ENCODE data around the gene KCNC2. TPM values are rescaled to one million over a fixed set of nuclear protein-coding genes. Genes with fewer than 3 reads are reported as not detected.

KCNC2 gene
- total RNA-seq = not detected

DNA sequence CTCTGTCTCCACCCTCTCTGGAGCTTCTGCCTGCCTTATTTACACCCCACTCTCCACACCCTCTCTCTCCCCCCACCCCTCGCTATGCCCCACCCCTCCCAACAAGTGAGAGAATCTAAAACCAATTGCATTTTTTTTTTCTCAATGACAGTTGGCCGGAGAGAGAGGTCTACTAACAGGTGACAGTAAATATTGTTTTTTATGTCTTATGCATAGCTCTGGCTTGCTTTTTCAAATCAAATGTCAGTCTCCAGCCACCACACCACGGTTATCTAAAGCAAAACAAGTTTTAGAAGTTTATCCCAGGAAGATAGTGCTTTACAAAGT is at the start of gene KCNC2:
TSS of gene KCNC2 (minus strand) at position 28 of the 327 bp plus-strand sequence.
- no peaks in the 10 kb centered on the region for H3K9me3 Mint-ChIP-seq
- peaks cover 8% of the 10 kb centered on the region for H3K4me1 Mint-ChIP-seq (ENCODE audit: low read depth)
- intact Hi-C loops (cut with micrococcal nuclease) = no loop called here
- H3K27me3 Mint-ChIP-seq = peaks cover 41% of the 10 kb centered on the region
- H3K4me3 Mint-ChIP-seq = no peak within 1 kb of the TSS
- DNase-seq (no peak), ATAC-seq (no peak)
- POLR2A ChIA-PET = interaction anchor here (0.6 kb wide), 1 partner anchor 305 kb away, joined by 3 read pairs; no protein-coding TSS in a partner anchor
- no peak for TF ChIP-seq CTCF (IDR thresholded peaks at IDR 0.05)
- H3K36me3 Mint-ChIP-seq (ENCODE audit: low read depth) = peaks cover 2% of the 10 kb centered on the region
- CTCF ChIA-PET = no interaction called here
- H3K27ac Mint-ChIP-seq = no peak within 1 kb of the TSS

GRCh38 chr12:75259143-75259542 is 49.5 kb upstream of the KCNC2 start:
- Mint-ChIP-seq H3K27me3 (no peaks in the 10 kb centered on the region), H3K36me3 (ENCODE audit: low read depth) (no peaks in the 10 kb centered on the region), H3K4me3 (no peak overlapping the region), H3K4me1 (ENCODE audit: low read depth) (peaks cover 8% of the 10 kb centered on the region), H3K9me3 (no peaks in the 10 kb centered on the region), H3K27ac (no peak overlapping the region)
- DNase-seq = no peak
- POLR2A ChIA-PET = no interaction called here
- intact Hi-C loops (cut with micrococcal nuclease) = no loop called here
- no peak for TF ChIP-seq CTCF (IDR thresholded peaks at IDR 0.05)
- ATAC-seq = no peak
- CTCF ChIA-PET = no interaction called here

DNA sequence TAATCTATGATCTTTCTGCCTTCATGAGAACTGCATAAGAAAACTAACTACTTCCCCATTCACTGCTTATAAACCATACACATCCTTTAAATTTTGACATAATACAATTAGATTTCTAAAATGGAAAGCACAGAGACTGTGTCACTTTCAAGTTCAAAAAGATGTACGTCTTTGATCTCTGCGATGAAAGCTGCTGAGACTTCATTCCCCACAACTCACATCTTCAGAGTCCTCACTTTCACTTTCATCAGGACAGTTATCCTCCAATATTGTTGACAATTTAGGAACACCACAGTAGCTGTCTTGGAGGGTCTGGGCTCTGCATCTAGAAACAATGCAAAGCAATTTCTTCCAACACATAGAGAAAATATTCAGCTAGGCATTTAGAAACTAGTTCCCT is 47.9 kb upstream of the KCNC2 start:
- Mint-ChIP-seq H3K36me3 (ENCODE audit: low read depth) (no peaks in the 10 kb centered on the region), H3K4me3 (no peak overlapping the region), H3K4me1 (ENCODE audit: low read depth) (peaks cover 8% of the 10 kb centered on the region), H3K9me3 (no peaks in the 10 kb centered on the region), H3K27ac (no peak overlapping the region), H3K27me3 (no peaks in the 10 kb centered on the region)
- no peak for TF ChIP-seq CTCF (IDR thresholded peaks at IDR 0.05)
- ChIA-PET POLR2A (no interaction called here), CTCF (no interaction called here)
- ATAC-seq (peak; percentile 37), DNase-seq (no peak)
- intact Hi-C loops (cut with micrococcal nuclease) = no loop called here

DNA sequence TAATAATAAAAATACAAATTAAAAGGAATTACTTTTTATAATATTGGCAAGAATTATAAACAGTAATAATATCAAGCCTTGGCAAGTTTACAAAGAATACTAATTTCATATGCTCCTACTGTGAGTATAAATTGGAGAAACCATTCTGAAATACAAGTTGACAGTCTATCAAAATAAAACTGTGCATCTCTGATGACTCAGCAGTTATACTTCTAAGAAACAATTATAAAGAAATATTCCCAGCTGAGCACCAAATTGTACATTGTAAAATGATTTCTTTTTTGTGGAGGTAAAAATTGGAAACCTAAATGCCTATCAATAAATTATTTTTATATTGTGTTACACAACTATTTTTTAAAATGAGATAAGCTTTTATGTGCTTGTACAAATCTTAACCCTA is 35.5 kb upstream of the KCNC2 start:
- no peak overlapping the region for H3K27ac Mint-ChIP-seq
- POLR2A ChIA-PET = no interaction called here
- no peak for ATAC-seq
- H3K4me1 Mint-ChIP-seq (ENCODE audit: low read depth) = no peaks in the 10 kb centered on the region
- no peaks in the 10 kb centered on the region for H3K36me3 Mint-ChIP-seq (ENCODE audit: low read depth)
- H3K4me3 Mint-ChIP-seq = no peak overlapping the region
- no peak for DNase-seq
- H3K9me3 Mint-ChIP-seq = peaks cover 4% of the 10 kb centered on the region
- peaks cover 6% of the 10 kb centered on the region for H3K27me3 Mint-ChIP-seq
- intact Hi-C loops (cut with micrococcal nuclease) = no loop called here
- TF ChIP-seq CTCF (IDR thresholded peaks at IDR 0.05) = no peak
- CTCF ChIA-PET = no interaction called here

DNA sequence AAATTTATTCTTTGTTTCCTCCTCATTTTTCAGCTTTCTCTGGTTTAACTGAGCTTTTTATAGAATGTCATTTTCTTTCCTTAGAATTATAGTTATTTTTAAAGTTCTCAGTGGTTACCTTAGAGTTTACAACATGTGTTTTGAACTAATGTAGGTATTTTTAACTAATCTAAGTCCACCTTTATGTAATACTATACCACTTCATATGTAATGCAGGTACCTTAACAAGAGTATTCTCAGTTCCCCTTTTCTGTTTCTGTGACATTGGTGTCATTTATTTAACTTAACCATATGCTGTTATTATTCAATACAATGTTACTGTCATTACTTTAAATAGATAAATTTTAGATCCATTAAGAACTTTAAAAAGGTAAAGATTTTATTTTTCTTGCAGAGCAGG is 30.3 kb upstream of the KCNC2 start:
- H3K4me3 Mint-ChIP-seq = no peak overlapping the region
- no peak for DNase-seq
- TF ChIP-seq CTCF (IDR thresholded peaks at IDR 0.05) = no peak
- peaks cover 4% of the 10 kb centered on the region for H3K9me3 Mint-ChIP-seq
- no peak for ATAC-seq
- intact Hi-C loops (cut with micrococcal nuclease) = no loop called here
- no peak overlapping the region for H3K27ac Mint-ChIP-seq
- POLR2A ChIA-PET = no interaction called here
- CTCF ChIA-PET = no interaction called here
- H3K27me3 Mint-ChIP-seq = peaks cover 6% of the 10 kb centered on the region
- H3K36me3 Mint-ChIP-seq (ENCODE audit: low read depth) = no peaks in the 10 kb centered on the region
- H3K4me1 Mint-ChIP-seq (ENCODE audit: low read depth) = no peaks in the 10 kb centered on the region
